Measurements from ENCODE around the gene SOCS1.

GRCh38 chr16:11270602-11271162, 14.7 kb upstream of the SOCS1 start:
- TF ChIP-seq POLR2AphosphoS5 (IDR thresholded peaks at IDR 0.05; ENCODE audit: low read depth, low read length) (no peak), RAD21 (IDR thresholded peaks at IDR 0.05; ENCODE audit: low read length) (no peak), IRF3 (IDR thresholded peaks at IDR 0.05; ENCODE audit: low read depth, low read length) (no peak), CTCF (IDR thresholded peaks at IDR 0.05) (no peak), FOXJ3 (CRISPR knock-in tag; IDR thresholded peaks at IDR 0.05) (no peak), RCOR1 (IDR thresholded peaks at IDR 0.05; ENCODE audit: low read length) (no peak), EP300 (IDR thresholded peaks at IDR 0.05; ENCODE audit: borderline replicate concordance in 1 of 2, low read depth in 1 of 2, low read length in 1 of 2) (no peak), MAX (IDR thresholded peaks at IDR 0.05; ENCODE audit: low read depth) (no peak), REST (IDR thresholded peaks at IDR 0.05; ENCODE audit: low read depth, low read length) (no peak), GABPA (IDR thresholded peaks at IDR 0.05; ENCODE audit: low read depth) (no peak), FOSL2 (IDR thresholded peaks at IDR 0.05; ENCODE audit: borderline replicate concordance, low read depth) (no peak), CHD2 (IDR thresholded peaks at IDR 0.05; ENCODE audit: low read length, partially characterized antibody) (no peak), TAF1 (IDR thresholded peaks at IDR 0.05; ENCODE audit: borderline replicate concordance, low read depth, low read length) (no peak), TEAD4 (IDR thresholded peaks at IDR 0.05; ENCODE audit: borderline replicate concordance, insufficient read depth) (no peak)
